ENCODE measurements around the gene DPH3. TPM values are rescaled to one million over a fixed set of nuclear protein-coding genes. Genes with fewer than 3 reads are reported as not detected.

DPH3 gene
- total RNA-seq, 1 donor from 2014 or later = 30.5 TPM

GRCh38 chr3:16243706-16244490 is 20.8 kb downstream of the DPH3 start:
- Mint-ChIP-seq H3K4me3 (ENCODE audit: unreplicated experiment) (no peak overlapping the region), H3K36me3 (ENCODE audit: unreplicated experiment) (no peaks in the 10 kb centered on the region), H3K9me3 (ENCODE audit: unreplicated experiment) (peaks cover 2% of the 10 kb centered on the region), H3K27me3 (ENCODE audit: unreplicated experiment) (no peaks in the 10 kb centered on the region), H3K27ac (ENCODE audit: unreplicated experiment) (no peak overlapping the region), H3K4me1 (ENCODE audit: low read depth, unreplicated experiment) (peaks cover 28% of the 10 kb centered on the region)
- no peak for TF ChIP-seq CTCF (IDR thresholded peaks at IDR 0.05; ENCODE audit: partially characterized antibody, unreplicated experiment)
- DNase-seq = no peak

DNA sequence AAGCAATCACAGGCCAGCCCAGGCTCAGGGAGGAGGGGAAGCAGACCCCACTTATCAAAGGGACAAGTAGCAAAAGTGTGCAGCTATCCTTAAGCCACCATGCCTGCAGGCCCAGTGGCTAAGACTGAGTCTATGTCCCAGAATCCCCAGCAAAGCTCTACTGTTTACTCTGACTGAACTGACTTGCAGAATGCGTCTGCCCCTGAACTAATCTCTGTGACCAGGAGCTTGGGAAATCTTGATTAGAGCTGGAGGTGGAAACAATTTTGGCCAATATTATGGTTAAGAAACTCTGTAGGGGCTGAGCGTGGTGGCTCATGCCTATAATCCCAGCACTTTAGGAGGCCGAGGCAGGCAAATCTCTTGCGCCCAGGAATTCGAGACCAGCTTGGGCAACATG is 22.6 kb downstream of the DPH3 start:
- H3K4me1 Mint-ChIP-seq (ENCODE audit: low read depth, unreplicated experiment) = peaks cover 26% of the 10 kb centered on the region
- no peak overlapping the region for H3K27ac Mint-ChIP-seq (ENCODE audit: unreplicated experiment)
- H3K36me3 Mint-ChIP-seq (ENCODE audit: unreplicated experiment) = no peaks in the 10 kb centered on the region
- no peak for TF ChIP-seq CTCF (IDR thresholded peaks at IDR 0.05; ENCODE audit: partially characterized antibody, unreplicated experiment)
- DNase-seq = no peak
- no peaks in the 10 kb centered on the region for H3K27me3 Mint-ChIP-seq (ENCODE audit: unreplicated experiment)
- H3K9me3 Mint-ChIP-seq (ENCODE audit: unreplicated experiment) = peaks cover 2% of the 10 kb centered on the region
- H3K4me3 Mint-ChIP-seq (ENCODE audit: unreplicated experiment) = no peak overlapping the region

DNA sequence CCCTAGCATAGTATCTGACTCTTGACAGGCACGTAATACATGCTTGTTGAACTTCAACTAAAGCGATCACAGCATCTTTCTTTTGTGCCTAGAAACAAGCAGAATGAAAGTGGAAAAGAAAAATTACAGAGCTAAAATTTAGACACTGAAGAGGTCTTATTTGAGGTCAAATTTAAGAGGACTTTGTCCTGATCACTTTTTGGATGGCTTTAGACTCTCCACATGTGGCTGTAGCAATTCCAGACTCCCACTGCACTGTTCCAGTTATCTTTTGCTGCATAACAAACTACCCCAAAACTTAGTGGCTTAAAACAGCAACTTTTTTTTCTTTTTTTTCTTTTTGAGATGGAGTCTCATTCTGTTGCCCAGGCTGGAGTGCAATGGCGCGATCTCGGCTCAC is 23.5 kb downstream of the DPH3 start:
- H3K4me3 Mint-ChIP-seq (ENCODE audit: unreplicated experiment) = no peak overlapping the region
- no peak for DNase-seq
- peaks cover 21% of the 10 kb centered on the region for H3K4me1 Mint-ChIP-seq (ENCODE audit: low read depth, unreplicated experiment)
- H3K36me3 Mint-ChIP-seq (ENCODE audit: unreplicated experiment) = no peaks in the 10 kb centered on the region
- TF ChIP-seq CTCF (IDR thresholded peaks at IDR 0.05; ENCODE audit: partially characterized antibody, unreplicated experiment) = no peak
- peaks cover 2% of the 10 kb centered on the region for H3K9me3 Mint-ChIP-seq (ENCODE audit: unreplicated experiment)
- no peak overlapping the region for H3K27ac Mint-ChIP-seq (ENCODE audit: unreplicated experiment)
- no peaks in the 10 kb centered on the region for H3K27me3 Mint-ChIP-seq (ENCODE audit: unreplicated experiment)

DNA sequence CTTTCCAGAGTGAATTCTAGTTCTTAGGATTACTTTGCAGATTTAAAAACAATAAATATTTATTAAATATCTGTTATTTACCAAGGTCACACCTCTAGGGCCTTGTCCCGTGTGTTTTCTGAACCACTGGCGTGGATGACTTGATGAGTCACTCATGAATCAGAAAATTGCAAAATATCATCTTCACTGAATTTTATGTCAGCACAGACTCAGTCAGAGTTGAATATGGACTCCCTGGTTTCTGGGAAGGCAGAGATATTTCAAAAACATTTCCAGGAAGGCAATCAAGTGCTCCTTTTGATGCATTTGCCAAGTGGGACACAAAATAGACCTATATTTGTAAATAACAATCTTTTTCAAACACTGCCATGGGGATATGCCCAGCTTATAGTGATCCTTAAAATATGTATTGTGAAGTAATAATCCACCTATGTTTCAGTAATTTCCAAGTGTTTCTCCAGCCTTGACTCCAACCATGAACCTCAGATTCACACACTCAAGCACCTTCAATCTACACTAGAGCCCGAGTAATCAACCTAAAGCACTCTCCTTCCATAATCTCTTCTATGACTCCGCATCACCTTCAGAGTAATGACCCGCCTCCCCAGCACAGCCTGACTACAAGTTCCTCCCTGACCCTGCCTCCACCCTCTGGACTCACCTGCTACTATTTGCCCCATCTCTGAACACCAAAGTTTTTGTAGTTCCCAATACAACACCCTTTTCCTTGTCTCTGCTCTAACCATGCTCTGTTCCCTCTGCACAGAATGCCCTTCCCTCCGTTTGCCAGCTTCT is 24.3 kb downstream of the DPH3 start:
- Mint-ChIP-seq H3K27ac (ENCODE audit: unreplicated experiment) (peak overlapping the region; percentile 63), H3K9me3 (ENCODE audit: unreplicated experiment) (peaks cover 2% of the 10 kb centered on the region), H3K4me1 (ENCODE audit: low read depth, unreplicated experiment) (peaks cover 21% of the 10 kb centered on the region), H3K36me3 (ENCODE audit: unreplicated experiment) (no peaks in the 10 kb centered on the region), H3K27me3 (ENCODE audit: unreplicated experiment) (no peaks in the 10 kb centered on the region), H3K4me3 (ENCODE audit: unreplicated experiment) (no peak overlapping the region)
- TF ChIP-seq CTCF (IDR thresholded peaks at IDR 0.05; ENCODE audit: partially characterized antibody, unreplicated experiment) = no peak
- DNase-seq = no peak

DNA sequence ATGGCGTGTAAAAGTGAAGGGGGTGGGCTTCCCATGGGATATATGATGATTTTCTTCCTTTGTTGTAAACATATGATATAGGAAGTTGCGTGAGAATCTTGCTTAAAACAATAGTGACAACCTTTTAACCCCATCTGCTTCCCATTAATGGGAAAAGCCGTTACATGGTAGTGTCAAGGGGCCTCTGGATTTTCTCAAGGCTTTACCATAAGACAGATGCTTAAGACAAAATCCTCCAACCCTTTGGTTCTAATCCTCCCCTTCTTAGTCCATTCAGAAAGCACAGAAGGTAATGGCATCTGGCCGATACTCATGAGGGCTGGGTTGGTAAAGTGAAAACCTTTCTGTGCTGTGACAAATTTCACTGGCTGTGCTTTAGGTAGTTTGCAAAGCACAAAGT is 25.0 kb downstream of the DPH3 start:
- peaks cover 2% of the 10 kb centered on the region for H3K9me3 Mint-ChIP-seq (ENCODE audit: unreplicated experiment)
- DNase-seq = no peak
- peak overlapping the region; percentile 82 for H3K27ac Mint-ChIP-seq (ENCODE audit: unreplicated experiment)
- H3K36me3 Mint-ChIP-seq (ENCODE audit: unreplicated experiment) = no peaks in the 10 kb centered on the region
- H3K4me3 Mint-ChIP-seq (ENCODE audit: unreplicated experiment) = no peak overlapping the region
- peaks cover 19% of the 10 kb centered on the region for H3K4me1 Mint-ChIP-seq (ENCODE audit: low read depth, unreplicated experiment)
- no peaks in the 10 kb centered on the region for H3K27me3 Mint-ChIP-seq (ENCODE audit: unreplicated experiment)
- no peak for TF ChIP-seq CTCF (IDR thresholded peaks at IDR 0.05; ENCODE audit: partially characterized antibody, unreplicated experiment)
